Activated CD8-positive, alpha-beta T cell treated with anti-CD3 and anti-CD28 coated beads for 36 hours (primary cell): Measurements from ENCODE around the gene VDAC2. TPM values are rescaled to one million over a fixed set of nuclear protein-coding genes. Genes with fewer than 3 reads are reported as not detected.
A peak's percentile ranks its signal among the peaks of the same experiment; 100 is the strongest.

Experiments used
- ATAC-seq: fragments of 200-7000 bp; cut with Tn5 transposase; one replicate; pipeline ENCODE4 v1.10.0; 2021; ENCODE audit warnings: mild to moderate bottlenecking, moderate library complexity
- CTCF ChIA-PET: fragments of 350-600 bp; sonication (Branson Sonifier 250); formaldehyde crosslinking; loops from one replicate; lab custom pipeline; 2021; ENCODE audit warnings: antibody characterized with exemption; lab: Charles Lee
- POLR2A ChIA-PET: fragments of 350-600 bp; sonication (Branson Sonifier 250); formaldehyde crosslinking; loops from one replicate; lab custom pipeline; 2021; ENCODE audit warnings: antibody characterized with exemption; lab: Charles Lee
- DNase-seq: peaks from one replicate; pipeline ENCODE4 v3.0.0-alpha.2; 2020
- H3K27ac Mint-ChIP-seq: one replicate; pipeline ENCODE4 v1.8.0; 2021; ENCODE audit warnings: mild to moderate bottlenecking, mixed read lengths
- H3K27me3 Mint-ChIP-seq: one replicate; pipeline ENCODE4 v1.8.0; 2021; ENCODE audit warnings: mixed read lengths
- H3K36me3 Mint-ChIP-seq: one replicate; pipeline ENCODE4 v1.8.0; 2021; ENCODE audit warnings: low read depth, mixed read lengths
- H3K4me1 Mint-ChIP-seq: one replicate; pipeline ENCODE4 v1.8.0; 2021; ENCODE audit warnings: low read depth, mixed read lengths
- H3K4me3 Mint-ChIP-seq: one replicate; pipeline ENCODE4 v1.8.0; 2021; ENCODE audit warnings: mild to moderate bottlenecking, moderate library complexity, mixed read lengths
- H3K9me3 Mint-ChIP-seq: one replicate; pipeline ENCODE4 v1.8.0; 2021; ENCODE audit warnings: mixed read lengths
- intact Hi-C: fragments of 100-400 bp; cut with micrococcal nuclease; formaldehyde crosslinking; loops from one replicate; pipeline ENCODE4 v1.10.0; 2022
- total RNA-seq, 2 experiments: library from RNA; stranded (reverse); gene quantifications; one replicate each; pipeline ENCODE4 v1.2.3, GENCODE V29; 2021
- TF ChIP-seq, protein P1 (sequence below): fragments of 200-600 bp; IDR thresholded peaks from one replicate; pipeline ENCODE4 v1.8.0; 2022; ENCODE audit warnings: antibody characterized with exemption, mild to moderate bottlenecking

VDAC2 gene
- total RNA-seq, 2 experiments from 2014 or later: 253 to 263 TPM

DNA sequence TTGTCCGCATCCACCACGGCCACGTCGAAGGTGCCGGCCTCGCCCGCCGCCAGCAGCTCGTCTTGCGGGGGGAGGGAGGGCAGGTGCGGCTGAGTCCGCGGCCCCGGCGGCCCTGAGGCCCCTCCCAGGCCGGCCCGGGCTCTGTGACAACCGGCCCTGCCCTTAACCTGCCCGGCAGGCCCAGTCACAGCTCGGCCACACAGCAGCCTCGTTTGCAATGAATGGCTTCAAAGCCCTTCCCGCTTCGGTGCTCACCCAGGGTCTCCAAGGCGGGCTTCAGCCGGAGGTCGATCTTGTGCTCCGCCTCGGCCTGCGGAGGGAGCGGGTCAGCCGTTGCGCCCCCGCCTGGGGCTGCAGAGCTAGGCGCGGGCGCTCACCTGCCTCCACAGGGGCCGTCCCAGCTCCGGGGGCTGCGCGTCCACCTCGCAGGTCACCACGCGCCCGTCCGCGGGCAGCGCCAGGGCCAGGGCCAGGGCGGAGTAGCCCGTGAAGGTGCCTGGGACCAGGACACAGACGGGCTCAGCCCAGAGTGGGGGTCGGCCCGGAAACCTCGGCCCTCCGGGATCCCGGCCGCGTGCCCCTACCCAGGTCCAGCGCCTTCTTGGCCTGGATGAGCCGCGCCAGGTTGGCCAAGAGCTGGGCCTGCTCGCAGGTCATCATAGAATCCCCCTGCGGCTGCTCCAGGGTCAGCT, 24.2 kb downstream of the VDAC2 start:
- Mint-ChIP-seq H3K4me3 (peak overlapping the region; percentile 81), H3K36me3 (peaks cover 27% of the 10 kb centered on the region), H3K27me3 (no peaks in the 10 kb centered on the region), H3K9me3 (no peaks in the 10 kb centered on the region), H3K4me1 (peaks cover 26% of the 10 kb centered on the region), H3K27ac (peak overlapping the region; percentile 70)
- ChIA-PET POLR2A (interaction anchor here (0.9 to 11.3 kb wide), 6 partner anchors 13 to 287 kb away, joined by 3 to 106 read pairs (median 4); partner anchors contain the start of genes SAMD8 and VDAC2), CTCF (interaction anchor here (0.7 to 9.1 kb wide), 18 partner anchors 9 to 1000 kb away, joined by 3 to 118 read pairs (median 4); partner anchors contain the start of genes SAMD8 and VDAC2)
- ATAC-seq: peak; percentile 2
- intact Hi-C loops: loop anchor here (5.0 kb wide), 1 partner anchor 123 kb away; the partner anchor contains the start of gene SAMD8
- TF ChIP-seq, protein P1, sequence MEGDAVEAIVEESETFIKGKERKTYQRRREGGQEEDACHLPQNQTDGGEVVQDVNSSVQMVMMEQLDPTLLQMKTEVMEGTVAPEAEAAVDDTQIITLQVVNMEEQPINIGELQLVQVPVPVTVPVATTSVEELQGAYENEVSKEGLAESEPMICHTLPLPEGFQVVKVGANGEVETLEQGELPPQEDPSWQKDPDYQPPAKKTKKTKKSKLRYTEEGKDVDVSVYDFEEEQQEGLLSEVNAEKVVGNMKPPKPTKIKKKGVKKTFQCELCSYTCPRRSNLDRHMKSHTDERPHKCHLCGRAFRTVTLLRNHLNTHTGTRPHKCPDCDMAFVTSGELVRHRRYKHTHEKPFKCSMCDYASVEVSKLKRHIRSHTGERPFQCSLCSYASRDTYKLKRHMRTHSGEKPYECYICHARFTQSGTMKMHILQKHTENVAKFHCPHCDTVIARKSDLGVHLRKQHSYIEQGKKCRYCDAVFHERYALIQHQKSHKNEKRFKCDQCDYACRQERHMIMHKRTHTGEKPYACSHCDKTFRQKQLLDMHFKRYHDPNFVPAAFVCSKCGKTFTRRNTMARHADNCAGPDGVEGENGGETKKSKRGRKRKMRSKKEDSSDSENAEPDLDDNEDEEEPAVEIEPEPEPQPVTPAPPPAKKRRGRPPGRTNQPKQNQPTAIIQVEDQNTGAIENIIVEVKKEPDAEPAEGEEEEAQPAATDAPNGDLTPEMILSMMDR: no peak
- no peak for DNase-seq

GRCh38 chr10:75235375-75236177, 25.0 kb downstream of the VDAC2 start, which contains the start of gene COMTD1:
Gene COMTD1, minus strand, starts transcription at chr10:75235957. Its CDS starts 29 bp downstream, at chr10:75235928.
- DNase-seq: peak; percentile 96
- Mint-ChIP-seq H3K9me3 (no peaks in the 10 kb centered on the region), H3K4me1 (peaks cover 24% of the 10 kb centered on the region), H3K27ac (peak within 1 kb of the TSS; percentile 94), H3K4me3 (peak within 1 kb of the TSS; percentile 81), H3K36me3 (peaks cover 23% of the 10 kb centered on the region), H3K27me3 (no peaks in the 10 kb centered on the region)
- TF ChIP-seq, protein P1: peak; percentile 100
- ChIA-PET CTCF (interaction anchor here (0.5 to 9.1 kb wide), 37 partner anchors 9 to 1087 kb away, joined by 3 to 118 read pairs (median 4); partner anchors contain the start of genes SAMD8 and VDAC2), POLR2A (interaction anchor here (1.2 to 11.3 kb wide), 6 partner anchors 13 to 288 kb away, joined by 3 to 106 read pairs (median 4); partner anchors contain the start of genes SAMD8 and VDAC2)
- intact Hi-C loops: no loop called here
- peak; percentile 77 for ATAC-seq

- Mint-ChIP-seq H3K27me3 (no peaks in the 10 kb centered on the region), H3K27ac (peak overlapping the region; percentile 94), H3K4me1 (peaks cover 21% of the 10 kb centered on the region), H3K4me3 (peak overlapping the region; percentile 81), H3K36me3 (peaks cover 18% of the 10 kb centered on the region), H3K9me3 (no peaks in the 10 kb centered on the region)
- CTCF ChIA-PET: interaction anchor here (0.7 to 9.1 kb wide), 22 partner anchors 10 to 1088 kb away, joined by 3 to 118 read pairs (median 4); partner anchors contain the start of gene VDAC2
- TF ChIP-seq, protein P1: peak; percentile 70
- intact Hi-C loops: no loop called here
- ATAC-seq (no peak), DNase-seq (no peak)
- POLR2A ChIA-PET: interaction anchor here (1.2 to 11.3 kb wide), 4 partner anchors 20 to 125 kb away, joined by 3 to 106 read pairs (median 8); partner anchors contain the start of genes SAMD8 and VDAC2
These were observed 25.7 kb downstream of the VDAC2 start for GRCh38 chr10:75236178-75236825.

GRCh38 chr10:75238182-75239095, 27.8 kb downstream of the VDAC2 start:
- Mint-ChIP-seq H3K9me3 (no peaks in the 10 kb centered on the region), H3K4me3 (no peak overlapping the region), H3K4me1 (peaks cover 9% of the 10 kb centered on the region), H3K27me3 (no peaks in the 10 kb centered on the region), H3K27ac (no peak overlapping the region), H3K36me3 (peaks cover 4% of the 10 kb centered on the region)
- ChIA-PET CTCF (interaction anchor here (1.7 to 9.1 kb wide), 2 partner anchors 8 to 51 kb away, joined by 3 to 118 read pairs; no protein-coding TSS in a partner anchor), POLR2A (interaction anchor here (1.5 to 11.3 kb wide), 2 partner anchors 12 to 28 kb away, joined by 5 to 106 read pairs; partner anchors contain the start of gene VDAC2)
- no peak for DNase-seq
- TF ChIP-seq, protein P1: no peak
- intact Hi-C loops: no loop called here
- no peak for ATAC-seq
